ENCODE results near the gene COL9A3.

GRCh38 chr20:62787866-62788265 is 29.0 kb upstream of the COL9A3 start:
- no peak for TF ChIP-seq POLR2AphosphoS5 (IDR thresholded peaks at IDR 0.05; ENCODE audit: low read depth, low read length)
- TF ChIP-seq CTCF (IDR thresholded peaks at IDR 0.05), result no peak
- no peak for TF ChIP-seq REST (IDR thresholded peaks at IDR 0.05; ENCODE audit: insufficient read depth in 1 of 2, low read depth in 2 of 2, low read length in 1 of 2)
